SW 1271 (cell line): ENCODE measurements around the gene HHIPL1.
"Not testable (repeated sequence)": the region's sequence is repeated elsewhere in the genome, so short reads cannot be mapped to it uniquely, and the experiment has no call there.

Experiments
- DNase-seq, 2 experiments: peaks; one replicate each; lab custom pipeline; 2025; lab: John Stamatoyannopoulos, UW

HHIPL1 gene

GRCh38 chr14:99634443-99634842, 10.5 kb upstream of the HHIPL1 start:
- DNase-seq, result no peak

GRCh38 chr14:99635116-99635515, 9.8 kb upstream of the HHIPL1 start:
- DNase-seq, result no peak

- no peak for DNase-seq
Measured at GRCh38 chr14:99636487-99636886, 8.4 kb upstream of the HHIPL1 start.

GRCh38 chr14:99637624-99638023, 7.3 kb upstream of the HHIPL1 start:
- no peak for DNase-seq

GRCh38 chr14:99642771-99643170, 2.2 kb upstream of the HHIPL1 start:
- not testable (repeated sequence) for DNase-seq

- DNase-seq, result no peak
Measured at GRCh38 chr14:99643343-99643742, 1.6 kb upstream of the HHIPL1 start.

- no peak for DNase-seq
Measured at GRCh38 chr14:99644035-99644587, 818 bp upstream of the HHIPL1 start.

GRCh38 chr14:99645545-99646505, 896 bp downstream of the HHIPL1 start:
- no peak for DNase-seq

GRCh38 chr14:99647411-99647810, 2.5 kb downstream of the HHIPL1 start:
- no peak for DNase-seq

GRCh38 chr14:99648027-99648784, 3.3 kb downstream of the HHIPL1 start:
- no peak for DNase-seq

GRCh38 chr14:99649219-99649618, 4.3 kb downstream of the HHIPL1 start:
- DNase-seq, result no peak

GRCh38 chr14:99649643-99650042, 4.7 kb downstream of the HHIPL1 start:
- DNase-seq, result no peak

GRCh38 chr14:99650189-99650588, 5.3 kb downstream of the HHIPL1 start:
- DNase-seq, result no peak

GRCh38 chr14:99651953-99652746, 7.2 kb downstream of the HHIPL1 start:
- DNase-seq, result no peak

- peak in 1 of 2 experiments; percentile 12 for DNase-seq
Measured at GRCh38 chr14:99654235-99654985, 9.5 kb downstream of the HHIPL1 start.

GRCh38 chr14:99655521-99655920, 10.6 kb downstream of the HHIPL1 start:
- no peak for DNase-seq

GRCh38 chr14:99656171-99656570, 11.2 kb downstream of the HHIPL1 start:
- DNase-seq, result no peak

- DNase-seq, result no peak
Measured at GRCh38 chr14:99657645-99658155, 12.8 kb downstream of the HHIPL1 start.

- no peak for DNase-seq
Measured at GRCh38 chr14:99658218-99658845, 13.4 kb downstream of the HHIPL1 start.

GRCh38 chr14:99659333-99659741, 14.4 kb downstream of the HHIPL1 start:
- no peak for DNase-seq
